Activated naive CD4-positive, alpha-beta T cell treated with anti-CD3 and anti-CD28 coated beads, Interleukin-2, amount 50 U/mL, for 72 hours (primary cell): Measurements from ENCODE around the gene TIGD6. TPM values are rescaled to one million over a fixed set of nuclear protein-coding genes. Genes with fewer than 3 reads are reported as not detected.

Experiments
- total RNA-seq, 2 donors: library from RNA; stranded (reverse); gene quantifications; one replicate each; pipeline ENCODE4 v1.2.3, GENCODE V29; 2022

Gene TIGD6
- total RNA-seq, 2 donors from 2014 or later: 1.9 to 3.0 TPM

Other genes starting within 250 kb of the TIGD6 start
- gene PDE6A, start 55.9 kb downstream of the TIGD6 start, total RNA-seq: not detected
- gene SLC26A2, start 39.9 kb downstream of the TIGD6 start, total RNA-seq: 1 to 10 TPM; 3.9 to 8.4 TPM
- gene HMGXB3, start 85 bp upstream of the TIGD6 start, total RNA-seq: 10 to 100 TPM; 19.9 to 40.8 TPM
- 1 to 10 TPM in 1 of 2 donors, not detected in 1; 5.2 TPM for gene CSF1R, start 85.9 kb upstream of the TIGD6 start, total RNA-seq
- gene PDGFRB, start 155.2 kb upstream of the TIGD6 start, total RNA-seq: under 1 TPM; 0.64 to 0.89 TPM
- gene CDX1, start 166.1 kb upstream of the TIGD6 start, total RNA-seq: not detected
- gene SLC6A7, start 189.4 kb upstream of the TIGD6 start, total RNA-seq: not detected